ENCODE data around the gene KLHL8.

DNA sequence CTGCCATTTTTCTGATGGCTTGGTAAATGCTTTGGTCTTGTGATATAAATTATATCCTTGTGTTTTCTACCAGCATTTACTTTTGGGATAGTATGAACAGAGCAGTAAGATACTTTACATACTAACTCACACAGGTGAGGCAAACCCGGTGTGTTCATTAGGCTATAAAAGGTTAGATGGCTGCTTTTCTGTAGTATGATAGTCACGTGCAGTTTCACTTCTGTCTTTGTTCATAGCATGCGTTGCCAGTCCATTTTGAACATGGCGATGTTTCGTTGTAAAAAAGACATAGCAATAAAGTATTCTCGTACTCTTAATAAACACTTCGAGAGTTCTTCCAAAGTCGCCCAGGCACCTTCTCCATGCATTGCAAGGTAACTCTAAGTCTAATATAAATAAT, 88.4 kb downstream of the KLHL8 start:
- no peak for TF ChIP-seq CTCF (conservative IDR thresholded peaks at IDR 0.05; ENCODE audit: low read depth, low read length)
- TF ChIP-seq EZH2 (IDR thresholded peaks at IDR 0.05; ENCODE audit: borderline replicate concordance, low read depth, low read length, poor library complexity, severe bottlenecking): no peak
